ENCODE data around the gene CALU.

- TF ChIP-seq CTCF (IDR thresholded peaks at IDR 0.05; ENCODE audit: poor library complexity, severe bottlenecking) (no peak), EZH2 (IDR thresholded peaks at IDR 0.05; ENCODE audit: borderline replicate concordance, insufficient read depth, low read length, poor library complexity, severe bottlenecking) (no peak), EP300 (conservative IDR thresholded peaks at IDR 0.05; ENCODE audit: poor library complexity, severe bottlenecking) (no peak), MXI1 (conservative IDR thresholded peaks at IDR 0.05; ENCODE audit: poor library complexity, severe bottlenecking) (no peak), SMC3 (conservative IDR thresholded peaks at IDR 0.05; ENCODE audit: poor library complexity) (no peak), RAD21 (conservative IDR thresholded peaks at IDR 0.05) (no peak), TAF1 (IDR thresholded peaks at IDR 0.05; ENCODE audit: low read depth) (no peak), POLR2AphosphoS5 (IDR thresholded peaks at IDR 0.05) (no peak)
- TF ChIP-seq, protein P1, sequence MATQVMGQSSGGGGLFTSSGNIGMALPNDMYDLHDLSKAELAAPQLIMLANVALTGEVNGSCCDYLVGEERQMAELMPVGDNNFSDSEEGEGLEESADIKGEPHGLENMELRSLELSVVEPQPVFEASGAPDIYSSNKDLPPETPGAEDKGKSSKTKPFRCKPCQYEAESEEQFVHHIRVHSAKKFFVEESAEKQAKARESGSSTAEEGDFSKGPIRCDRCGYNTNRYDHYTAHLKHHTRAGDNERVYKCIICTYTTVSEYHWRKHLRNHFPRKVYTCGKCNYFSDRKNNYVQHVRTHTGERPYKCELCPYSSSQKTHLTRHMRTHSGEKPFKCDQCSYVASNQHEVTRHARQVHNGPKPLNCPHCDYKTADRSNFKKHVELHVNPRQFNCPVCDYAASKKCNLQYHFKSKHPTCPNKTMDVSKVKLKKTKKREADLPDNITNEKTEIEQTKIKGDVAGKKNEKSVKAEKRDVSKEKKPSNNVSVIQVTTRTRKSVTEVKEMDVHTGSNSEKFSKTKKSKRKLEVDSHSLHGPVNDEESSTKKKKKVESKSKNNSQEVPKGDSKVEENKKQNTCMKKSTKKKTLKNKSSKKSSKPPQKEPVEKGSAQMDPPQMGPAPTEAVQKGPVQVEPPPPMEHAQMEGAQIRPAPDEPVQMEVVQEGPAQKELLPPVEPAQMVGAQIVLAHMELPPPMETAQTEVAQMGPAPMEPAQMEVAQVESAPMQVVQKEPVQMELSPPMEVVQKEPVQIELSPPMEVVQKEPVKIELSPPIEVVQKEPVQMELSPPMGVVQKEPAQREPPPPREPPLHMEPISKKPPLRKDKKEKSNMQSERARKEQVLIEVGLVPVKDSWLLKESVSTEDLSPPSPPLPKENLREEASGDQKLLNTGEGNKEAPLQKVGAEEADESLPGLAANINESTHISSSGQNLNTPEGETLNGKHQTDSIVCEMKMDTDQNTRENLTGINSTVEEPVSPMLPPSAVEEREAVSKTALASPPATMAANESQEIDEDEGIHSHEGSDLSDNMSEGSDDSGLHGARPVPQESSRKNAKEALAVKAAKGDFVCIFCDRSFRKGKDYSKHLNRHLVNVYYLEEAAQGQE (IDR thresholded peaks at IDR 0.05; ENCODE audit: borderline replicate concordance), result no peak
These were observed 31.1 kb downstream of the CALU start for GRCh38 chr7:128770233-128770632.
